Endothelial cell of umbilical vein (primary cell): ENCODE results near the gene KRT86.

Experiments
- EZH2 ChIP-seq: IDR thresholded peaks from 2 replicates; pipeline ENCODE4 v1.6.1; 2012; ENCODE audit warnings: borderline replicate concordance, low read depth, mild to moderate bottlenecking, moderate library complexity, low read length, inconsistent platforms; ENCODE audit not compliant: severe bottlenecking
- FOS ChIP-seq: IDR thresholded peaks from 2 replicates; pipeline ENCODE4 v1.6.1; 2011; ENCODE audit warnings: mild to moderate bottlenecking, low read length, moderate library complexity, borderline replicate concordance; ENCODE audit not compliant: insufficient read depth
- GATA2 ChIP-seq: IDR thresholded peaks from 2 replicates; pipeline ENCODE4 v1.7.0; 2011; ENCODE audit warnings: low read depth, mild to moderate bottlenecking, moderate library complexity, mixed read lengths, low read length; ENCODE audit not compliant: insufficient read length, insufficient read depth
- POLR2A ChIP-seq: IDR thresholded peaks from 2 replicates; pipeline ENCODE4 v1.6.1; 2012; ENCODE audit warnings: low read depth, mild to moderate bottlenecking, control low read depth, low read length
- POLR2AphosphoS5 ChIP-seq: IDR thresholded peaks from 2 replicates; pipeline ENCODE4 v1.6.1; 2012; ENCODE audit warnings: low read depth, mild to moderate bottlenecking, control low read depth, low read length, moderate library complexity; ENCODE audit not compliant: insufficient read depth
- TF ChIP-seq, protein P1 (sequence below), 2 donors: IDR thresholded peaks; 1 replicate in 1 of 2; 2 replicates in 1 of 2; pipeline ENCODE4 v1.5.1; 2011; ENCODE audit warnings: low read length in 2 of 2, mild to moderate bottlenecking in 2 of 2, moderate library complexity in 2 of 2, control low read depth in 1 of 2, inconsistent platforms in 1 of 2, low read depth in 1 of 2; ENCODE audit not compliant: insufficient read depth in 1 of 2; ENCODE audit errors: extremely low read depth in 1 of 2
- TF ChIP-seq, protein P2 (sequence below): IDR thresholded peaks from 2 replicates; pipeline ENCODE4 v1.6.1; 2011; ENCODE audit not compliant: insufficient read depth, insufficient read length

DNA sequence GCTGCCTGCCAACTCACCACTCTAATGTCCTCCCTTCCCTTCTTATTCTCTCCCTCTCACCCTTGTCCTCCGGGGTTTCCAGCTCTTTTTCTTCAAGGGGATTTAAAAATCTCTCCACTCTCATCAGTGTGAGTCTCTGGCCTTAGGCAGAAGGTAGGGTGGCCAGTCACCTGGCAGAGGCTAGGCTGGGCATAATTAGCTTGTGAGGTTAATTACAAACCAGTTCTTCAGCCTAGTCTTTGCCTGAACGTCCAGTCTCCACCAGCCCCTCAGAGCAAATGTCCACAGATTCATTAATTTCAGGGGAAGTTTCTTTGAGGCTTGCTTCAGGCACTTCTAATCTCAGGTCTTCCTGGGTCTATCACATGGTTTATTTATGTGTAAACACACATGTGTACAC lies 34.7 kb upstream of the KRT86 start:
- no peak for TF ChIP-seq POLR2AphosphoS5
- TF ChIP-seq POLR2A: no peak
- TF ChIP-seq, protein P1, sequence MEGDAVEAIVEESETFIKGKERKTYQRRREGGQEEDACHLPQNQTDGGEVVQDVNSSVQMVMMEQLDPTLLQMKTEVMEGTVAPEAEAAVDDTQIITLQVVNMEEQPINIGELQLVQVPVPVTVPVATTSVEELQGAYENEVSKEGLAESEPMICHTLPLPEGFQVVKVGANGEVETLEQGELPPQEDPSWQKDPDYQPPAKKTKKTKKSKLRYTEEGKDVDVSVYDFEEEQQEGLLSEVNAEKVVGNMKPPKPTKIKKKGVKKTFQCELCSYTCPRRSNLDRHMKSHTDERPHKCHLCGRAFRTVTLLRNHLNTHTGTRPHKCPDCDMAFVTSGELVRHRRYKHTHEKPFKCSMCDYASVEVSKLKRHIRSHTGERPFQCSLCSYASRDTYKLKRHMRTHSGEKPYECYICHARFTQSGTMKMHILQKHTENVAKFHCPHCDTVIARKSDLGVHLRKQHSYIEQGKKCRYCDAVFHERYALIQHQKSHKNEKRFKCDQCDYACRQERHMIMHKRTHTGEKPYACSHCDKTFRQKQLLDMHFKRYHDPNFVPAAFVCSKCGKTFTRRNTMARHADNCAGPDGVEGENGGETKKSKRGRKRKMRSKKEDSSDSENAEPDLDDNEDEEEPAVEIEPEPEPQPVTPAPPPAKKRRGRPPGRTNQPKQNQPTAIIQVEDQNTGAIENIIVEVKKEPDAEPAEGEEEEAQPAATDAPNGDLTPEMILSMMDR (IDR thresholded peaks at IDR 0.05; ENCODE audit: extremely low read depth in 1 of 2, insufficient read depth in 1 of 2, low read depth in 1 of 2, low read length in 2 of 2): no peak
- TF ChIP-seq EZH2: no peak
- no peak for TF ChIP-seq GATA2
- no peak for TF ChIP-seq FOS
- TF ChIP-seq, protein P2, sequence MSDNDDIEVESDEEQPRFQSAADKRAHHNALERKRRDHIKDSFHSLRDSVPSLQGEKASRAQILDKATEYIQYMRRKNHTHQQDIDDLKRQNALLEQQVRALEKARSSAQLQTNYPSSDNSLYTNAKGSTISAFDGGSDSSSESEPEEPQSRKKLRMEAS: no peak
